Stimulated activated CD4-positive, alpha-beta T cell treated with anti-CD3 and anti-CD28 coated beads, Interleukin-1b, Interleukin-23, amount 100 ng/mL, for 24 hours (primary cell): ENCODE data around the gene FXYD4.
A peak's percentile ranks its signal among the peaks of the same experiment; 100 is the strongest.

Experiments used
- DNase-seq, 4 experiments: peaks; one replicate each; pipeline ENCODE4 v3.0.0-alpha.2; 2020; ENCODE audit warnings: low read depth in 4 of 4, low spot score in 1 of 4

Gene FXYD4

GRCh38 chr10:43394868-43395267, 23.4 kb downstream of the FXYD4 start:
- no peak for DNase-seq

- DNase-seq: no peak
These were observed 24.2 kb downstream of the FXYD4 start for GRCh38 chr10:43395571-43396060.

- DNase-seq: peak in 3 of 4 experiments; percentile 63 to 78 (median 68)
These were observed 24.9 kb downstream of the FXYD4 start for GRCh38 chr10:43396061-43396927.

GRCh38 chr10:43396928-43397624, 25.6 kb downstream of the FXYD4 start:
- peak; percentile 42 to 80 (median 58) for DNase-seq

GRCh38 chr10:43398939-43399319, 27.5 kb downstream of the FXYD4 start:
- DNase-seq: no peak

- DNase-seq: no peak
These were observed 28.2 kb downstream of the FXYD4 start for GRCh38 chr10:43399320-43400310.

- DNase-seq: no peak
These were observed 30.2 kb downstream of the FXYD4 start for GRCh38 chr10:43401627-43402026.

- DNase-seq: no peak
These were observed 30.7 kb downstream of the FXYD4 start for GRCh38 chr10:43402176-43402575.

- no peak for DNase-seq
These were observed 31.5 kb downstream of the FXYD4 start for GRCh38 chr10:43402880-43403452.

- no peak for DNase-seq
These were observed 32.7 kb downstream of the FXYD4 start for GRCh38 chr10:43403911-43404703.

GRCh38 chr10:43404704-43405084, 33.3 kb downstream of the FXYD4 start:
- no peak for DNase-seq

- DNase-seq: peak in 1 of 4 experiments; percentile 35
These were observed 35.7 kb downstream of the FXYD4 start for GRCh38 chr10:43407148-43407575.

GRCh38 chr10:43407576-43408330, 36.3 kb downstream of the FXYD4 start:
- DNase-seq: peak; percentile 86 to 90 (median 88)

- no peak for DNase-seq
These were observed 36.9 kb downstream of the FXYD4 start for GRCh38 chr10:43408331-43408709.

GRCh38 chr10:43408710-43409384, 37.4 kb downstream of the FXYD4 start, which contains the start of gene HNRNPF:
Gene HNRNPF, minus strand, starts transcription at chr10:43409186. Its CDS starts 21,302 bp downstream, at chr10:43387884.
- peak; percentile 78 to 94 (median 91) for DNase-seq

- DNase-seq: peak in 2 of 4 experiments; percentile 28 to 54
These were observed 38.1 kb downstream of the FXYD4 start for GRCh38 chr10:43409385-43410109.

GRCh38 chr10:43410345-43410744, 38.9 kb downstream of the FXYD4 start:
- DNase-seq: no peak

- no peak for DNase-seq
These were observed 40.1 kb downstream of the FXYD4 start for GRCh38 chr10:43411536-43411935.
